A673 (cell line): ENCODE measurements around the gene LIMS3. TPM values are rescaled to one million over a fixed set of nuclear protein-coding genes. Genes with fewer than 3 reads are reported as not detected.
"Not testable (repeated sequence)": the region's sequence is repeated elsewhere in the genome, so short reads cannot be mapped to it uniquely, and the experiment has no call there.

Experiments used
- BruUV-seq: library from RNA; stranded (reverse); fragments of 400-500 nt; replicated peaks from 2 replicates; lab custom pipeline; 2021; lab: Mats Ljungman, UMichigan
- CTCF ChIA-PET: fragments of 300-600 bp; sonication (Branson Sonifier 250); formaldehyde crosslinking; loops from one replicate; lab custom pipeline; 2022; ENCODE audit warnings: antibody characterized with exemption; lab: Charles Lee
- POLR2A ChIA-PET: fragments of 300-600 bp; sonication (Branson Sonifier 250); formaldehyde crosslinking; loops from one replicate; lab custom pipeline; 2022; ENCODE audit warnings: antibody characterized with exemption; ENCODE audit not compliant: low non-redundant PET; lab: Charles Lee
- DNase-seq: peaks from one replicate; pipeline ENCODE4 v3.0.0-alpha.2; 2015; ENCODE audit warnings: low spot score
- H3K27ac ChIP-seq: fragments of 200-600 bp; sonication (generic); 2 replicates; pipeline ENCODE4 v1.5.1; 2016; ENCODE audit warnings: mixed run types, low read depth, mild to moderate bottlenecking, mixed read lengths, antibody characterized with exemption, low read length; ENCODE audit not compliant: poor library complexity, severe bottlenecking
- H3K27me3 ChIP-seq: fragments of 200-600 bp; sonication (generic); replicated peaks from 2 replicates; pipeline ENCODE4 v1.6.1; 2017; ENCODE audit warnings: mixed run types, low read depth, mild to moderate bottlenecking, mixed read lengths, antibody characterized with exemption, low read length; ENCODE audit not compliant: insufficient read depth, poor library complexity
- H3K36me3 ChIP-seq: fragments of 200-600 bp; sonication (generic); 2 replicates; pipeline ENCODE4 v1.6.1; 2016; ENCODE audit warnings: mixed run types, mild to moderate bottlenecking, mixed read lengths, antibody characterized with exemption, low read length; ENCODE audit not compliant: insufficient read depth, poor library complexity, severe bottlenecking
- H3K4me1 ChIP-seq: fragments of 200-600 bp; sonication (generic); 2 replicates; pipeline ENCODE4 v1.6.1; 2017; ENCODE audit warnings: mixed run types, mild to moderate bottlenecking, mixed read lengths, antibody characterized with exemption, low read length; ENCODE audit not compliant: insufficient read depth, poor library complexity, severe bottlenecking
- H3K4me3 ChIP-seq: fragments of 200-600 bp; sonication (generic); 2 replicates; pipeline ENCODE4 v1.5.1; 2016; ENCODE audit warnings: low read depth, mixed run types, mild to moderate bottlenecking, mixed read lengths, low read length; ENCODE audit not compliant: poor library complexity, severe bottlenecking
- H3K9me3 ChIP-seq: fragments of 200-600 bp; sonication (generic); 2 replicates; pipeline ENCODE4 v1.6.1; 2016; ENCODE audit warnings: mixed run types, low read depth, mild to moderate bottlenecking, mixed read lengths, antibody characterized with exemption, low read length; ENCODE audit not compliant: poor library complexity, severe bottlenecking
- intact Hi-C: fragments of 100-400 bp; cut with micrococcal nuclease; formaldehyde crosslinking; loops from one replicate; pipeline ENCODE4 v1.10.0; 2022; ENCODE audit not compliant: unreplicated experiment
- total RNA-seq: library from RNA; stranded (reverse); gene quantifications from 2 replicates; pipeline ENCODE4 v1.2.3, GENCODE V29; 2021

The LIMS3 gene
- total RNA-seq, 1 experiment from 2014 or later = 2.7 TPM

DNA sequence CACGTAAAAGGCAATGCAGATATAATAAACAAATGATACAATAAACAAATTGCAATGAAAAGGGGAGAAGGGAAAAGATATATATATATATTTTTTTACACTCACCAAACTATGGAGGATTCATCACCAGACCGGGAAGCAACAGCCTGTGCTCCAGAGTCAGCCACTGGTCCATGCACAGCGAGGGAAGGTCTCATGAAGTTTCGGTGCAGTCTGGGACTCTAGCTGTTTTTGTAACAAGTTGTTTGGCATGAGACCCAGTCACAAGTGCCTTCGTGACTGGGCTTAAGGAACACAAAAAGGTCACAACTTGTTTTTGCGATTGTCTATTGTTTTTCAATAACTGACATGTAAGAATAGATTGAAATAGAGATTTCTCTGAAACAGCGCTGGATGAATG, 4.8 kb upstream of the LIMS3 start:
- H3K4me3 ChIP-seq, H3K36me3 ChIP-seq, CTCF ChIA-PET, H3K9me3 ChIP-seq, H3K27ac ChIP-seq, H3K4me1 ChIP-seq, BruUV-seq, intact Hi-C loops, DNase-seq, H3K27me3 ChIP-seq, POLR2A ChIA-PET: not testable (repeated sequence)

DNA sequence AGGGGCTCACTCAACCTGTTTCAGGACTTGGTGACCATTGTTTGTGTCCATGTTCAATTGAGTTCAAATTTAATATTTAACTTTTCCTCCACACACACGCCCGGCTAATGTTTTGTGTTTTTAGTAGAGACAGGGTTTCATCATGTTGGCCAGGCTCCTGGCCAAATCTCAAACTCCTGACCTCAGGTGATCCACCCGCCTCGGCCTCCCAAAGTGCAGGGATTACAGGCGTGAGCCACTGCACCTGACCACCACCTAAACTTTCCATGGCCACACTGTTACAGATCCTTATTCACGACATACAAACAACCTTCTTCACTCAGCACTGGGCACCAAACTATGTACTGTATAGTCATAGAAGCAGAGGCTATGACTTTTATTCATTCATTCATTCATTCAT, 4.3 kb upstream of the LIMS3 start:
- BruUV-seq, H3K9me3 ChIP-seq, DNase-seq, H3K4me1 ChIP-seq, CTCF ChIA-PET, H3K4me3 ChIP-seq, H3K27ac ChIP-seq, intact Hi-C loops, H3K27me3 ChIP-seq, H3K36me3 ChIP-seq, POLR2A ChIA-PET: not testable (repeated sequence)

DNA sequence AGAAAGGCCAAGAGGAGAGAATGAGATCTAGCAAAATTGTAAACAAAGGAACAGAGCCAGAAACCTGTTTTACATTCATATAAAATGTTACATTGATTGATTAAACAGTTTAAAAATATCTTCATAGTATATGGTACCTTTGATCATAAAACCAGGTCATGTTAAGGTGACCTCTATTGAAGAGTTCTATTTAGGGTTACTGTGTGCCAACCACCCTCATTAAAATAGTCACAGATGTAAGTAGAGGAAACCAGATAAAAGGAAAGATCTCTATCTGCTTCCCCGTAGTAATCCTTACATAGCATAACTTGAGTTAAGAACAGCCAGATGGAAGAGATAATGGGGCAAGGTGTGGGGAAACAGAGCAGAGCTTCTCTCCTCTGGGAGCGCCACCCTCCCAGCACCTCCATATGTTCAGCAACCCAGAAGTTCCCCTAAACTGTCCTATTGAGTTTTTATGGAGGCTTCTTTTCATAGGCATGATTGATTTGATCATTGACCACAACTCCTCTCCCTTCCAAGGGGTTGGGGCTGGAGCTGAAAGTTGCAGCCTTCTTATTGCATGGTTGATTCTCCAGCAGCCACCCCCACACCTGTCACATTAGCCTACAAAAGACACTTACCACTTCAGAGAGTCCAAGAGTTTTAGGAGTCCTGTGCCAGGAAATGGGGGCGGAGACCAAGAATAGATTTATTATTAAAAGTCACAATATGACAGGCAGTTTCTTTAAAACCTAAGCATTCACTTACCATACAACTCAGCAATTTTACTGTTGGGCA, 3.2 kb upstream of the LIMS3 start:
- BruUV-seq, H3K36me3 ChIP-seq, DNase-seq, H3K9me3 ChIP-seq, H3K4me3 ChIP-seq, H3K4me1 ChIP-seq, intact Hi-C loops, H3K27ac ChIP-seq, POLR2A ChIA-PET, H3K27me3 ChIP-seq, CTCF ChIA-PET: not testable (repeated sequence)

DNA sequence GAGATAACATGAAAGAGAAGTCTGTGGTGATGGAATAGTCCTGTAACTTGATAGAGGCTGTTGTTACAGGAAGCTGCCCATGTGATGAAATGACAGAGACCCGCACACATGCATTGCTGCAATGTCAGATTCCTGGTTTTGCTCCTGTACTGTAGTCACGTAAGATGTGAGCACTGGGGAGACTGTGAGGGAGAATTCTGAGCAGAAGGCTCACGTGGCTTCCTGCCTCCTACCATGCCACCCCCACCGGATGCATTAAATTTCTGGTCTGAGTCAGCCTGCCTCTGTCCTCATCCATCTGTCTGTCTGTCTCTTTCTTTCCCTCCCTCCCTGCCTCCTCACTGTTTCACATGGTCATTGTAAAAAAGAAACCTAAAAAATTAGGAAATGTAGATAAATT, 2.3 kb upstream of the LIMS3 start:
- not testable (repeated sequence) for H3K4me1 ChIP-seq, BruUV-seq

DNA sequence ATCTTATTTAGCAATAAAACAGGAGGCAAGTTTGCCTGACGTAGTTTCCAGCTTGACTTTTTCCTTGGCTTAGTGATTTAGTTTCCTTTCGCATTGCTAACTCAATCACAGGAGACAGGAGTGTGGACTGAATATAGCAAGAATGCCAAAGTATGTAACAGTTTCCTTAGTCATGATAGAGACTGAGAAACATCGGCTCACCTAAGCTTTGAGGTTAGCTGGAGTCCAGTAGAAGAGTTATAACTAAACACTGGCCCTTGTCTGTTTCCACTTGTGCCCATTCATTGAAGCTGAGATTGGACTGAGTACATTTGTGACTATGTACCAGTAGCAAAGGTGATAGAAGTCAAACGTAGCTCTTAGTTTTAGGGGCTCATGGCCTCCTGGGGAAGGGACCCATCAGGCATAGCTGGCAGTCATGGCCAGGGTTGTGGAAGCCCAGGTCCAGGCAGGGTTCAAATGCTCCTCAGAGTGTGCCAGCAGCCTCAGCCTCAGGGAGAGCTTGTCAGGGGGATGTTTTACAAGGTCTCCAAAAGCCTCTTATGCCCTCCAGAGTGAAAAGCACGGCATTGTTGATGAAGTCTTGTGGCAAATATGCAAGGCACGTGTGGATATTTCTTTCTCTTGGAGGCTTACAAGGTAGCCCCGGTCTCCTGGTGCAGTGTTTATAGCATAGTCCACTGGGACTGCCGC, 573 bp upstream of the LIMS3 start:
- CTCF ChIA-PET, BruUV-seq, H3K9me3 ChIP-seq, POLR2A ChIA-PET, H3K4me3 ChIP-seq, H3K36me3 ChIP-seq, H3K27me3 ChIP-seq, H3K27ac ChIP-seq, H3K4me1 ChIP-seq, intact Hi-C loops, DNase-seq: not testable (repeated sequence)

More for the DNA sequence above, 2.3 kb upstream of the LIMS3 start:
- DNase-seq, intact Hi-C loops, H3K9me3 ChIP-seq, POLR2A ChIA-PET, H3K4me3 ChIP-seq, H3K27ac ChIP-seq, CTCF ChIA-PET, H3K36me3 ChIP-seq, H3K27me3 ChIP-seq: not testable (repeated sequence)

DNA sequence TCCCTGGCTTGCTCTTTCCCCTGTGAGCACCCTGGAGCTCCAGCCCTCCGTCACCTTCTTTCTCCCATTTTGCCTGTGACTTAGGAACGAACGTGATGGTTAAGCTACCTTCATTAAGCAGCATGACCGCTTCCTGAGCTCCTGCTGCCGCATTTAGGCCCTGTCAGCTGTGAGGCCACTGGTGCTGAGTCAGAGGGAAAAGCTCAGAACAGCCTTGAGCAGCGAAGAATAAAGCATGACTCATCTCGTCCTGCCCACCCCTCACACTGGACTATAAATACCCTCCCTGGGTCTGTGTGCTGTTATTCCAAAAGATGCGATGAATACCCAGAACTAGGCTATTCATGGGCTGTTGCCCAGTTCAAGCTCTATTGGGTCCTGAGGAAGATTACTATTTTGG, 7.3 kb downstream of the LIMS3 start:
- intact Hi-C loops, POLR2A ChIA-PET, BruUV-seq, CTCF ChIA-PET, H3K27me3 ChIP-seq, H3K36me3 ChIP-seq, H3K27ac ChIP-seq, H3K4me1 ChIP-seq, H3K4me3 ChIP-seq, DNase-seq, H3K9me3 ChIP-seq: not testable (repeated sequence)

DNA sequence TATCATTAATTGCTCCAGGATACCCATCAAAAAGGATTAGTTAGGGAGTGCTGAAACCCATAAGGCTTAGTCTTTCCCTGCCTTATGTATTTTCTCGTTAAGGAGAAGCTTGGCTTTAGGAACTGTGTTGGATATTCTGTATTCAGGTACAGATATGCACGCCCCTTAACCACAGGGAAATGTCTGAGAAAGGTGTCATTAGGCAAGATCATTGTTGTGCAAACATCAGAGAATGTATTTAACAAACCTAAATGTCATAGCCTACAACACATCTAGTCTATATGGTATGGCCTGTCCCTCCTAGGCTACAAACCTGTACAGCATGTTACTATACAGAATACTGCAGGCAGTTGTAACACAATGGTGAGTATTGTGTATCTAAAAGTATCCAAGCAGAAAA, 10.1 kb downstream of the LIMS3 start:
- CTCF ChIA-PET, BruUV-seq, H3K27ac ChIP-seq, H3K4me1 ChIP-seq, DNase-seq, POLR2A ChIA-PET, H3K36me3 ChIP-seq, H3K4me3 ChIP-seq, intact Hi-C loops, H3K9me3 ChIP-seq, H3K27me3 ChIP-seq: not testable (repeated sequence)
